ENCODE results near the gene KRT4. TPM values are rescaled to one million over a fixed set of nuclear protein-coding genes. Genes with fewer than 3 reads are reported as not detected.
"Not testable (repeated sequence)": the region's sequence is repeated elsewhere in the genome, so short reads cannot be mapped to it uniquely, and the experiment has no call there.

The KRT4 gene
- total RNA-seq, 1 donor from 2014 or later = not detected

DNA sequence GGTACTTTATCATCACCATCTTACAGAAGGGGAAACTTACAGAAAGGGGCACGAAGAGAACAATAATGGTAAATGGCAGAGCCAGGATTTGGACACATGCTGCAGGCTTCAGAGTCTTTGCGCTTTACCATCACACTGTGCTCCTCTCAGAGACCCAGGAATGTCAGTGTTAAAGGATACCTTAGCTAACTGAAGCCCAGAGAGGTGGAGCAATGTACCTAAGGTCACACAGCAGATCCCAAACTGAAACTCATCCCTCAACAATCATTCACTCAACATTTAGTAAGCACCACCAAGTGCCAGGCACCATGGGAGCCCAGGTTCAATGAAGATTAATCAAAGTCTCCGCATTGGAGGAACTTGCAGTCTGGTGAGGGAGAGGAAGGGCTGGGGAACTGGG lies 42.9 kb upstream of the KRT4 start:
- DNase-seq (ENCODE audit: low read depth) = no peak
- TF ChIP-seq, protein P1, sequence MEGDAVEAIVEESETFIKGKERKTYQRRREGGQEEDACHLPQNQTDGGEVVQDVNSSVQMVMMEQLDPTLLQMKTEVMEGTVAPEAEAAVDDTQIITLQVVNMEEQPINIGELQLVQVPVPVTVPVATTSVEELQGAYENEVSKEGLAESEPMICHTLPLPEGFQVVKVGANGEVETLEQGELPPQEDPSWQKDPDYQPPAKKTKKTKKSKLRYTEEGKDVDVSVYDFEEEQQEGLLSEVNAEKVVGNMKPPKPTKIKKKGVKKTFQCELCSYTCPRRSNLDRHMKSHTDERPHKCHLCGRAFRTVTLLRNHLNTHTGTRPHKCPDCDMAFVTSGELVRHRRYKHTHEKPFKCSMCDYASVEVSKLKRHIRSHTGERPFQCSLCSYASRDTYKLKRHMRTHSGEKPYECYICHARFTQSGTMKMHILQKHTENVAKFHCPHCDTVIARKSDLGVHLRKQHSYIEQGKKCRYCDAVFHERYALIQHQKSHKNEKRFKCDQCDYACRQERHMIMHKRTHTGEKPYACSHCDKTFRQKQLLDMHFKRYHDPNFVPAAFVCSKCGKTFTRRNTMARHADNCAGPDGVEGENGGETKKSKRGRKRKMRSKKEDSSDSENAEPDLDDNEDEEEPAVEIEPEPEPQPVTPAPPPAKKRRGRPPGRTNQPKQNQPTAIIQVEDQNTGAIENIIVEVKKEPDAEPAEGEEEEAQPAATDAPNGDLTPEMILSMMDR (IDR thresholded peaks at IDR 0.05; ENCODE audit: insufficient read depth, low read length, poor library complexity, severe bottlenecking) = no peak
- Histone ChIP-seq H3K36me3 (ENCODE audit: control insufficient read depth, insufficient read depth, low read length) (no peaks in the 10 kb centered on the region), H3K4me3 (ENCODE audit: low read depth, low read length) (no peak overlapping the region), H3K27me3 (ENCODE audit: control insufficient read depth, insufficient read depth, low read length) (no peaks in the 10 kb centered on the region)

DNA sequence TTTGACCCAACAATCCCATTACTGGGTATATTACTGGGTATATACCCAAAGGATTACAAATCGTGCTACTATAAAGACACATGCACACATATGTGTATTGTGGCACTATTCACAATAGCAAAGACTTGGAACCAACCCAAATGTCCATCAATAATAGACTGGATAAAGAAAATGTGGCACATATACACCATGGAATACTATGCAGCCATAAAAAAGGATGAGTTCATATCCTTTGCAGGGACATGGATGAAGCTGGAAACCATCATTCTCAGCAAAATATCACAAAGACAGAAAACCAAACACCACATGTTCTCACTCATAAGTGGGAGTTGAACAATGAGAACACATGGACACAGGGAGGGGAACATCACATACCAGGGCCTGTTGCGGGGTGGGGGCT lies 42.2 kb upstream of the KRT4 start:
- H3K36me3 ChIP-seq (ENCODE audit: control insufficient read depth, insufficient read depth, low read length); H3K4me3 ChIP-seq (ENCODE audit: low read depth, low read length); H3K27me3 ChIP-seq (ENCODE audit: control insufficient read depth, insufficient read depth, low read length); DNase-seq (ENCODE audit: low read depth): not testable (repeated sequence)

- no peaks in the 10 kb centered on the region for H3K36me3 ChIP-seq (ENCODE audit: control insufficient read depth, insufficient read depth, low read length)
Observed at GRCh38 chr12:52851787-52852186, 37.9 kb upstream of the KRT4 start.

GRCh38 chr12:52850681-52851080 lies 36.8 kb upstream of the KRT4 start:
- no peak for DNase-seq (ENCODE audit: low read depth)
- Histone ChIP-seq H3K36me3 (ENCODE audit: control insufficient read depth, insufficient read depth, low read length) (no peaks in the 10 kb centered on the region), H3K27me3 (ENCODE audit: control insufficient read depth, insufficient read depth, low read length) (no peaks in the 10 kb centered on the region), H3K4me3 (ENCODE audit: low read depth, low read length) (no peak overlapping the region)
- TF ChIP-seq, protein P1 (IDR thresholded peaks at IDR 0.05; ENCODE audit: insufficient read depth, low read length, poor library complexity, severe bottlenecking) = no peak

More at GRCh38 chr12:52851787-52852186, 37.9 kb upstream of the KRT4 start:
- H3K27me3 ChIP-seq (ENCODE audit: control insufficient read depth, insufficient read depth, low read length) = no peaks in the 10 kb centered on the region
- DNase-seq (ENCODE audit: low read depth) = no peak
- TF ChIP-seq, protein P1 (IDR thresholded peaks at IDR 0.05; ENCODE audit: insufficient read depth, low read length, poor library complexity, severe bottlenecking) = no peak
- no peak overlapping the region for H3K4me3 ChIP-seq (ENCODE audit: low read depth, low read length)

GRCh38 chr12:52849511-52849910 lies 35.6 kb upstream of the KRT4 start:
- TF ChIP-seq, protein P1 (IDR thresholded peaks at IDR 0.05; ENCODE audit: insufficient read depth, low read length, poor library complexity, severe bottlenecking) = no peak
- H3K4me3 ChIP-seq (ENCODE audit: low read depth, low read length) = no peak overlapping the region
- no peaks in the 10 kb centered on the region for H3K27me3 ChIP-seq (ENCODE audit: control insufficient read depth, insufficient read depth, low read length)
- H3K36me3 ChIP-seq (ENCODE audit: control insufficient read depth, insufficient read depth, low read length) = no peaks in the 10 kb centered on the region
- no peak for DNase-seq (ENCODE audit: low read depth)

DNA sequence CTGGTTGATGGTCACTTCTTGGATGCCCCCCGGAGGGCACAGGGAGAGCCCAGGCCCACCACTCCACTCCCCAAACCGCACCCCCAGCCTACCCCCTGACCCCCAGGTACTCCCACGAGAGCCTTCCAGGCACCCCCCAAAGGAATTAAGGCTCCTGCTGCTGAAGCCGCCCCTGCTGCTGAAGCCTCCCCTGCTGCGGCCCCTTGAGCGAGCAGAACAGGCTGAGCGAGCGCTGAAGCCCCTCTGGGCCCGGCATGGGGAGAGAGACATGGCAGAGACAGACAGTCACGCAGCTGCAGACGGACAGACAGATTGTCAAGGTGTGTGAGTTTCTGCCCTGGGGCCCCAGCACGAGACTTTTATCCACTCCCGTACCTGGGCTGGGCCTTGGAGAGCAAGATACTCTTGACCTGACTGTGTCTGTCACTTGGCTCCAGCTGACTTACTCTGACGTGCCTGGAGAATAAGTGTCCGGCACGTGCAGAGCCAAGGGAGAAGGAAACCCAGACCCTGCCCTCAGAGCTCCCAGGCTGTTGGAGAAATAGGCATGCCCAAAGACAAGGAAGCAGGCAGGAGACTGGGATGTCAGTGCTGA lies 34.8 kb upstream of the KRT4 start, which contains the start of gene KRT78:
Gene KRT78 (minus strand): TSS at position 334 of the 595 bp plus-strand sequence. CDS start 64 bp downstream, at position 270.
- no peaks in the 10 kb centered on the region for H3K36me3 ChIP-seq (ENCODE audit: control insufficient read depth, insufficient read depth, low read length)
- no peak for DNase-seq (ENCODE audit: low read depth)
- H3K27me3 ChIP-seq (ENCODE audit: control insufficient read depth, insufficient read depth, low read length) = no peaks in the 10 kb centered on the region
- TF ChIP-seq, protein P1 (IDR thresholded peaks at IDR 0.05; ENCODE audit: insufficient read depth, low read length, poor library complexity, severe bottlenecking) = no peak
- no peak within 1 kb of the TSS for H3K4me3 ChIP-seq (ENCODE audit: low read depth, low read length)

Measured in kidney epithelial cell (primary cell).